Stimulated activated CD4-positive, alpha-beta T cell treated with anti-CD3 and anti-CD28 coated beads, Interleukin-12 subunit alpha, Interleukin-12 subunit beta, amount 100 ng/mL, for 24 hours (primary cell): Measurements from ENCODE around the gene WFDC11.
"Not testable (repeated sequence)": the region's sequence is repeated elsewhere in the genome, so short reads cannot be mapped to it uniquely, and the experiment has no call there.

Experiments
- DNase-seq, 2 experiments: peaks; one replicate each; pipeline ENCODE4 v3.0.0-alpha.2; 2020; ENCODE audit warnings: low read depth in 2 of 2

The WFDC11 gene

DNA sequence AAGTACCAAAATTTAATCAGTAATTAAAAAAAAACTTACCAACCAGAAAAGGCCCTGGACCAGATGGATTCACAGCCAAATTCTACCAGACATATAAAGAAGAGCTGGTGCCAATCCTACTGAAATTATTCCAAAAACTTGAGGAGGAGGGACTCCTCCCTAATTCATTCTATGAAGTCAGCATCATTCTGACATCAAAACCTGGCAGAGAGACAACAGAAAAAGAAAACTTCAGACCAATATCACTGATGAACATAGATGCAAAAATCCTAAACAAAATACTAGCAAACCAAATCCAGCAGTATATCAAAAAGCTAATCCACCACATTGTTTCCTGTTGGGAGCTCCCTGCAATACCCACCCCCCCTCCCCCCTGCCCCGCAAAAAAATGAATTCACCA lies at the start of gene WFDC11:
TSS of gene WFDC11 (minus strand) at position 101 of the 400 bp plus-strand sequence. CDS start 19,639 bp downstream, outside the sequence.
- DNase-seq = no peak

DNA sequence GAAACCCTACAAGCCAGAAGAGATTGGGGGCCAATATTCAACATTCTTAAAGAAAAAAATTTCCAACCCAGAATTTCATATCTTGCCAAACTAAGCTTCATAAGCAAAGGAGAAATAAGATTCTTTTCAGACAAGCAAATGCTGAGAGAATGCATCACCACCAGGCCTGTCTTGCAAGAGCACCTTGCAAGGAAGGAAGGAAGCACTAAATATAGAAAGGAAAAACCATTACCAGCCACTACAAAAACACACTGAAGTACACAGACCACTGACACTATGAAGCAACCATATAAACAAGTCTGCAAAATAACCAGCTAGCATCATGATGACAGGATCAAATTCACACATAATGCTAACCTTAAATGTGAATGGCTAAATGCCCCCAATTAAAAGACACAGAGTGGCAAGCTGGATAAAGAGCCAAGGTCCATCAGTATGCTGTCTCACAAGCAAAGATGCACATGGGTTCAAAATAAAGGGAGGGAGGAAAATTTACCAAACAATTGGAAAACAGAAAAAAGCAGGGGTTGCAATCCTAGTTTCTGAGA lies 46.2 kb upstream of the WFDC11 start:
- not testable (repeated sequence) for DNase-seq

DNA sequence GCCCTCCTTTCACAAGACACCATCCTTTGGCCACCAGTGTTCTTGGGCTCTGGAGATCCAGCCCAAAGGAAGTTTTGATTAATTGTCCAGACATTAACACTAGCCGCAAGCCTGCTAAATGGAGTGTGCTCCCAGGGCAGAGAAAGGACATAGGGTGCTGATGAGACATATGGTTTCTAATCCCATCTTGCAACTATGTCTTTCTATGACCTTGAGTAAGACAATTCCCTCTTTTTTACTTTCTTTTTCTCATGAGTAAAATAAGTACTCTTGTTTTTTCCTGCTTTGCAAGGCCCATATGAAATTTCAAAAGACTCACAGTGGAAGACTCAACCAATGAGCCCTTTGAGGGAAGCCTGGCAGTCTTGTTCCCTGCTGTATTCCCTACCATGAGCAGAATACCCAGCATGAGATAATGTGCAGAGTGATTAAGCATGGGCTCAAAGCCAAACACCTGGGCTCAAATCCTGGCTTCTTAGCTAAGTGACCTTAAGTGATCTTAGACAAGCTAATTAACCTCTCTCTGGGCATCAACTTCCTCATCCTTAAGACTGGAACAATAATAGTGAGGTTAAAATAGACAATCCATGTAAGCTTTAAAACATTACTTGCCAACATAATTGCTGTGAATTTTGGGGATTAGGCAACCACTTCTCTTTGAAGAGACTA lies 35.1 kb upstream of the WFDC11 start, which contains the start of gene WFDC10B:
TSS of gene WFDC10B (minus strand) at position 51 of the 669 bp plus-strand sequence. CDS start 19,027 bp downstream, outside the sequence.
- DNase-seq = no peak

DNA sequence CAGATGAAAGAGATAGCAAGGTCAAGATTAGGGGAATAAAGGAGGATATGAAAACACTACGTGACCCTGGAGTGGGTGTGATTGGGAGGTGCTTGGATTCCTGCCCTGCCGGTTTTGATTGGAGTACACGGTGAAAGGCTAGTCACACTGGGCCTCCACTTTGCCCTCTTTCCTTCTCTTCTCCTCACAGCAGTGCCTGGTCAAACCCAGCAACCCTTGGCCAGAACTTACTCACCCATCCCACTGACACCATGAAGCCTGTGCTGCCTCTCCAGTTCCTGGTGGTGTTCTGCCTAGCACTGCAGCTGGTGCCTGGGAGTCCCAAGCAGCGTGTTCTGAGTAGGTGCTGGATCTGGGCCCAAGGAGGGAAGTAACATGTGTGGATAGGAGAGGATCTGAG lies 31.8 kb upstream of the WFDC11 start, which contains the start of gene WFDC13:
TSS of gene WFDC13 (plus strand) at position 166 of the 400 bp plus-strand sequence. CDS start at position 252, 86 bp downstream.
- DNase-seq = no peak

DNA sequence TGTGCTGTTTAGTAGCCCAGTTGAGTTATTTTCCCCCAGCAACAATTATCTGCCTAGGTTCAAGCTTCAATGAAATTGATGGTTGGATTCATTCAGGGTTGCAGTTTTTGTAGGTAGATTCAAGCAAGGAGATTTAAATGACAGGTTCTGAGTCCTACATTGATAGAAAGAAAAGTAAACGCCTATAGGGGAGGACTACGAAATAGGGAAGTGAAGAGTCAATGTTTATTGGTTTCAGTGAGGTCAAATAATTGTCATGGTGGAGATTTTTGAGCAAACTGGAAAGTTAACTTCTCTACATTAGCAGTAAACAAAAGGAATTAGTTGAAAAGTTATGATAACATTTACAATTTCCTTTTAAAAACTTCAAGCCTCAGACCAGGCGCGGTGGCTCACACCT lies 31.1 kb upstream of the WFDC11 start:
- DNase-seq = no peak

DNA sequence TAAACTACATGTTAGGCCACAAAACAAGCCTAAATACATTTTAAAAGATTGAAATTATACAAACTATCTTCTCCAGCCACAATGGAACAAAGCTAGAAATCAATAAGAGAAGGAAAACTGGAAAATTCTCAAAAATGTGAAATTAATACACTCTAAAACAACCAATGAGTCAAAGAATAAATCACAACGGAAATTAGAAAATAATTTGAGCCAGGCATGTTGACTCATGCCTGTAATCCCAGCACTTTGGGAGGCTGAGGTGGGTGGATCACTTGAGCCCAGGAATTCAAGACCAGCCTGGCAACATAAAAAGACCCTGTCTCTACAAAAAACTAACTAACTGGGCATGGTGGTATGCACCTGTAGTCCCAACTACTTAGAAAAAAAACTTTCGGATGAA lies 25.5 kb upstream of the WFDC11 start:
- DNase-seq = no peak

DNA sequence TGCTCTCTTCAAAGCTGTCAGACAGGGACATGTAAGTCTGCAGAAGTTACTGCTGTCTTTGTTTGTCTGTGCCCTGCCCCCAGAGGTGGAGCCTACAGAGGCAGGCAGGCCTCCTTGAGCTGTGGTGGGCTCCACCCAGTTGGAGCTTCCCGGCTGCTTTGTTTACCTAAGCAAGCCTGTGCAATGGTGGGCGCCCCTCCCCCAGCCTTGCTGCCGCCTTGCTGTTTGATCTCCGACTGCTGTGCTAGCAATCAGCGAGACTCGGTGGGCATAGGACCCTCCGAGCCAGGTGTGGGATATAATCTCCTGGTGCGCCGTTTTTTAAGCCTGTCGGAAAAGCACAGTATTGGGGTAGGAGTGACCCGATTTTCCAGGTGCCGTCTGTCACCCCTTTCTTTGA lies 23.3 kb upstream of the WFDC11 start:
- not testable (repeated sequence) for DNase-seq

DNA sequence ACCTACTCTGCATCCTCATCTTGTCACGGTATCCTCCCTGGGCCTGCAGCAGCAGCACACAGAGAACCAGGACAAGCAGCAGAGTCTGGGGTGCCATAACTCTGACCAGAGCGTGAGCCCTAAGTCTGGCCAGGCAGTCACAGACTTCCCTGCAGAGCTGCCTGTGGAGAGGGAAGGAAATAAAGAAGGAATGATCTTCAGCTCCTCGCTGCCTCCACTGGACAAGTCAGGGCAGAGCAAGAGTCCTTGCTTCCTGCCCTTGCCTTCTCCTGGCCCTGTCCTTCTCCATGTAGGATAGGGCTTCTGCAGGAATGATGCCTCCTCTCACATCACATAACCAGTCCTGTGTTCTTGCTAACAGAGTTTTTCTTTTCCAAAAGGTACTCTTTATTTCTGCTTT lies 15.9 kb upstream of the WFDC11 start:
- DNase-seq = no peak

DNA sequence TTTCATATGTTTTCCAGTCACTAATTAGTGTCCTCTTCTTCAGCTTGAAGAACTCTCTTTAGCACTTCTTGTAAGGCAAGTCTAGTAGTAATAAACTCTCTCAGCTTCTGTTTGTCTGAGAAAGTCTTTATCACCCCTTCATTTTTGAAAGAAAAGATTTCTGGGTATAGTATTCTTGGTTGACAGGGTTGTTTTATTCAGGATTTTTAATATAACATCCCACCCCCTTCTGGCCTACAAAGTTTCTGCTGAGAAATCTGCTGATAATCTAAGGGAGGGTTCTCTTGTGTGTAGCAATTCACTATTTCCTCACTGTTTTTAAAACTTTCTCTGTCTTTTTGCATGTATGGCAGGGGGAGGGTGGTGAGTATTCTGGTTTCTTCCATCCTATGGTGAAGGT lies 9.6 kb upstream of the WFDC11 start:
- no peak for DNase-seq

DNA sequence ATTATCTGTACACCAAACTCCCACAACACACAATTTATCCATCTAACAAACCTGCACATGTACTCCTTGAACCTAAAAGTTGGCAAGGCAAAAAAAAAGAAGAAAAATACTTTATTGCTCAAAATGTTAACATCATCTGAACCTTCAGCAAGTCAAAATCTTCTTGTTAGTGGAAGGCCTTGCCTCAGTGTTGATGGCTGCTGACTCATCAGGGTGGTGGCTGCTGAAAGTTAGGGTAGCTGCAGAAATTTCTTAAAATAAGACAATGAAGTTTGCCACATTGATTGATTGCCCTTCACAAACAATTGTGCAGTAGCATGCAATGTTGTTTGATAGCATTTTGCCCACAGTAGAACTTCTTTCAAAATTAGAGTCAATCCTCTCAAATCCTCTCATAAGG lies 2.7 kb upstream of the WFDC11 start:
- no peak for DNase-seq

DNA sequence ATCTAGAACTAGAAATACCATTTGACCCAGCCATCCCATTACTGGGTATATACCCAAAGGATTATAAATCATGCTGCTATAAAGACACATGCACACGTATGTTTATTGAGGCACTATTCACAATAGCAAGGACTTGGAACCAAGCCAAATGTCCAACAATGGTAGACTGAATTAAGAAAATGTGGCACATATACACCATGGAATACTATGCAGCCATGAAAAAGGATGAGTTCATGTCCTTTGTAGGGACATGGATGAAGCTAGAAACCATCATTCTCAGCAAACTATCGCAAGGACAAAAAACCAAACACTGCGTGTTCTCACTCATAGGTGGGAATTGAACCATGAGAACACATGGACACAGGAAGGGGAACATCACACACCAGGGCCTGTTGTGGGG lies 13.0 kb downstream of the WFDC11 start:
- not testable (repeated sequence) for DNase-seq

DNA sequence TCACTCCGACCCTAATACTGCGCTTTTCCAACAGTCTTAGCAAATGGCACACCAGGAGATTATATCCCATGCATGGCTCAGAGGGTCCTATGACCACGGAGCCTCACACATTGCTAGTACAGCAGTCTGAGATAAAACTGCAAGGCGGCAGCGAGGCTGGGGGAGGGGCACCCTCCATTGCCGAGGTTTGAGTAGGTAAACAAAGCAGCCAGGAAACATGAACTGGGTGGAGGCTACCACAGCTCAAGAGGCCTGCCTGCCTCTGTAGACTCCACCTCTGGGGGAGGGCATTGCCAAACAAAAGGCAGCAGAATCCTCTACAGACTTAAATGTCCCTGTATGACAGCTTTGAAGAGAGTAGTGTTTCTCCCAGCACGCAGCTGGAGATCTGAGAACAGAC lies 18.3 kb downstream of the WFDC11 start:
- not testable (repeated sequence) for DNase-seq

DNA sequence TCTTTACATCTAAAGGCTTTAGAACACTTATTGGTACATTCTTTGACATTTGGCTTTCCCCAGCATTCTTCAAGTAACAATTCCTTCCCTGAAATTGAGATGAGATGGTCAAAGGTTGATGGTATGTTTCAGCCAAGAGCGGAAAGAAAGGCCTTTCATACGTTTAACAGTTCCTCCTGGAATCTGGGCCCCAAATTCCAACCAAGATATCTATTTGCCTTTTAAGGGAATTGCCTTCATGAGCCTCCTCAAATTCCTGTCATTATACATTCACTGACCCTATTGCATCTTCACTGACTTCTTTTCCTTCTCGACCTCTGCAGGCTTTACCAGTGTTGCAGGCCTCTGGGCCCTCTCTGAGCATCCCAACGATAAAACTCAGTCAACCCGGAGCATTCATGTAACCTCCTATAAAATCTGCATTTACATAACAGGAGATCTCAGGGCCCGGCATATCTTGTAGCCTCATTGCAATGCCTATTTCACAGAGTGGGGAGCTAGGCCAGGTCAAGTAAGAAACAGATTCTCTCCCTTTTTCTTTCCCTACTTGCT lies 20.7 kb downstream of the WFDC11 start:
- no peak for DNase-seq

DNA sequence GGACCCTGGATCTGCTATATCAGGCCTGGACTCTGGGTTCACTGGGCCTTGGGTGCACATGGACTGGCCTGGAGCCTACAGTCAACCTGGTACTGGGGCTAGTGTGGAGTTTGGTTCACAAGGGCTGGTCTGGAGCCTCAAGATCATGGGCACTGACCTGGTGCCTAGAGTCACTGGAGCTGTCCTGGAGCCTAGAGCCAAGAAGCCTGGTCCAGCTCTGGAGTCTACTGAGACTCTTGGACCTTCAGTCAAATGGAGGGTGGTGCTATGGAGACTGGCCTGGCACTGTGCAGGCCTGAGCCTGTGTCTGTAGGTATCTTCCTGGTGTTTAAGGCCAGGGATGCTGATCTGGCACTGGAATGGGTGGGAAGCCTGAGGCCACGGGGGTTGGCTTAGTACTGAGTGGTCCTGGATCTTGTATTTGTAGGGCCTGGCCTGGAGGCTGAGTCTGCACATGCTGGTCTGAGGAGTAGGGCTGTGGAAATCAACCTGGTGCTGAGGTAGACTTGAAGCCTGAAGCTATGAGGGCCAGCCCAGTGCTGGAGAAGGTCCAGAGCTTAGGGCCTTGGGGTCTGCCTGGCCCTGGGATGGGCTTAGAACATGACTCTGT lies 22.5 kb downstream of the WFDC11 start:
- no peak for DNase-seq

DNA sequence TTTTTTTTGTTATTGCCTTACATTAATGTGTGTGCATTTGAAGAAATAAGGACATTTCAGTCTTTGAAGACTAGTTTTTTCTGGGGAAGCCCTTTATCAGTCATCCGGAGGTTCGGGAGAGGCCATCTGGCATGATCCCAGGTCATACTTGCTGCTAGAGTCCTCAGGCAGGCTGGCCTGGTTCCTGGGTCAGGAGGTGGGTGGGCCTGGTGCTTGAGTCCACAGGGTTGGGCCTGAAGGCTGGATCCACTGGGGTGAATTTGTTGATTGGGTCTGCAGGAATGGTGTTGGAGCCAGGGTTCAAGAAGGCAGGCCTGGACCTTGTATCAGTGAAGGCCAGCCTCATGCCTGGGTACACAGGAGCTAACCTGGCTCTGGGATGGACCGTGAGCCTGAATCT lies 23.2 kb downstream of the WFDC11 start:
- DNase-seq = no peak

DNA sequence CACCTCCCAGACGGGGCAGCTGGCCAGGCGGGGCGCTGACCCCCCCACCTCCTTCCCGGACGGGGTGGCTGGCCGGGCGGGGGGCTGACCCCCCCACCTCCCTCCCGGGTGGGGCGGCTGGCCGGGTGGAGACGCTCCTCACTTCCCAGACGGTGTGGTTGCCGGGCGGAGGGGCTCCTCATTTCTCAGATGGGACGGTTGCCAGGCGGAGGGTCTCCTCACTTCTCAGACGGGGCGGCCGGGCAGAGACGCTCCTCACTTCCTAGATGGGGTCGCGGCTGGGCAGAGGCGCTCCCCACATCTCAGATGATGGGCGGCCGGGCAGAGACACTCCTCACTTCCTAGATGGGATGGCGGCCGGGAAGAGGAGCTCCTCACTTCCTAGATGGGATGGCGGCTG lies 24.2 kb downstream of the WFDC11 start:
- DNase-seq = not testable (repeated sequence)

DNA sequence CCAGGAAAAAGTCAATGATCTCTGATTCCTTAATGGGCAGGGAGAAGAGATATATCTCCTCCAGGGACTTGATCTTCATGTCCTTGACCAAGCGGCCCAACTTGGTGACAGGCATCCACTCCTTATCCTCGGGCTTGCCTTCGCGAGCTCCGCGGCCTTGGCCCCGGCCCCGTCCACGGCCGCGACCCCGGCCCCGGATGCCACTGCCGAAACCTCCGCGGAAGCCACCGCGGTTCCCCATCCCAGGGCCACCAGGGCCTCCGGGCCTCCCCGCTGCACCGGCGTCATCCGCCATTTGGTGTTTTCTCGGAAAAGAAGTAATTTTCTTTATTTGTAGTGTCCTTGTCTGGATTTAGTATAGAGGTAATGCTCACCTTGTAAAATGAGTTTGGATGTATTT lies 29.0 kb downstream of the WFDC11 start:
- DNase-seq = not testable (repeated sequence)

DNA sequence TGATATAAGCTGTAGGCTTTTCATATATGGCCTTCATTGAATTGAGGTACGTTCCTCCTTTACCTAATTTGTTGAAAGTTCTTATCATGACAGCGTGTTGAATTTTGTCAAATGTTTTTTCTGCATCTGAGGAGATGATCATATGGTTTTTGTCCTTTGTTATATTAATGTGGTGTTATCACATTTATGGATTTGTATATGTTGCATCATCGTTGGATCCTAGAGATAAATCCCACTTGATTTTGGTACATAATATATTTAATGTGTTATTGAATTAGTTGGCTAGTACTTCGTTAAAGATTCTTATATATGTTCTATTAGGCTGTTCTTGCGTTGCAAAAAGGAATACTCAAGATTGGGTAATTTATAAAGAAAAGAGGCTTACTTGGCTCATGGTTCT lies 30.4 kb downstream of the WFDC11 start:
- no peak for DNase-seq

DNA sequence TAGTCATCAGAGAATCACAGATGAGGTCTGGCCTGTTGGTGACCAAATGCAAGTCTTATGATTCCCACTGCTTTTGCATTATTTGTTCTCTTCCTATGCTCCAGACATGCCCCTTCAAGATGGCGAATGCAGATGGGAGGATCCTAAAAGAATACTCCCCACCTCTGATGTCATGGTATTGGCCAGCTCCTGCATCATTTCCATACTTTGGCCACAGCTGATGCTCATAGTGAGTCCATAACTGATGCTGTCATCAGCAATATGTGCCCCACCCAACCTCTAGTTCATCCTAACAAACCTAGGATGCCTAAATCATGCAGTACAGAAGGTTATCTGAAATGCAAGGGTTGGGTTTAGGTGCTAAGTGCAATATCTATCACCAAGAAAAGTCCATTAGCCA lies 33.5 kb downstream of the WFDC11 start:
- DNase-seq = no peak

DNA sequence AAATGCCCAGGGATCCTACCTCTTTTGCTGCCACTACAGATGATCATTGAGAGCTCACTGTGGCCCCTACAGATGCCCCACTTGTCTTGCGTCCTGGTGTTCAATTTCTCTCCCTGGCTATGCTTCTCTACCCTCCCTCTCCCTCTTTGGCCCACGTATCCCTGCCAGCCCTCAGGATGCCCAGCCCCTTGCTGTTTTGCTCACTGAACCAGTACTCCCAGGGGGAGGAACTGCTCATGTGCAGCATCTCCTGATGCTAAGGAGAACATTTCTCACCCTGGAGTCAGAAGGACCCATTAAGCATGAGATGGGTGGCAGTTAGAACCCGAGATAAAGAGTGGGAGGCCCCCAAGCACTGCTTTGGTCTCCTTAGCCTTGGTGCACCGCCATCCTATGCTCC lies 38.9 kb downstream of the WFDC11 start, which contains the start of gene WFDC9:
TSS of gene WFDC9 (minus strand) at position 101 of the 400 bp plus-strand sequence. CDS start 21,103 bp downstream, outside the sequence.
- no peak for DNase-seq

DNA sequence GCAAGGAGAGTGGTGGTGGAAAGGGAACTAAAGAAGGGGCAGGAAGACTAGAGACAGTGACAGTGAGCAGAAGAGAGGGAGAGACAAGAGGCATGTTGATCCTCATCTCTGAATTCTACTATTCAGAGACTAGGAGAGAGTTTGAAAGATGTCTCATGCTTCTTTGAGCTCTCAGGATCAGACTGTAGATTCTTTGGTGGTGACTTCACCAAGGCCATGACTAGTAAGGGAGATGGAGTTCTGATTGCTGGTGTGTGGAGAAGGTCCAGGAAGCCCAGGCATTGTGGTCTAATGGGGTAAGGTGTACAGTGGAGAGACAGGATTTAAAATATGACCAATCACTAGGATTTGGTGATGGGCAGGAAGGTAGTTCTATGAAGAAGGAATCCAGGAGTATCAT lies 39.7 kb downstream of the WFDC11 start:
- no peak for DNase-seq

DNA sequence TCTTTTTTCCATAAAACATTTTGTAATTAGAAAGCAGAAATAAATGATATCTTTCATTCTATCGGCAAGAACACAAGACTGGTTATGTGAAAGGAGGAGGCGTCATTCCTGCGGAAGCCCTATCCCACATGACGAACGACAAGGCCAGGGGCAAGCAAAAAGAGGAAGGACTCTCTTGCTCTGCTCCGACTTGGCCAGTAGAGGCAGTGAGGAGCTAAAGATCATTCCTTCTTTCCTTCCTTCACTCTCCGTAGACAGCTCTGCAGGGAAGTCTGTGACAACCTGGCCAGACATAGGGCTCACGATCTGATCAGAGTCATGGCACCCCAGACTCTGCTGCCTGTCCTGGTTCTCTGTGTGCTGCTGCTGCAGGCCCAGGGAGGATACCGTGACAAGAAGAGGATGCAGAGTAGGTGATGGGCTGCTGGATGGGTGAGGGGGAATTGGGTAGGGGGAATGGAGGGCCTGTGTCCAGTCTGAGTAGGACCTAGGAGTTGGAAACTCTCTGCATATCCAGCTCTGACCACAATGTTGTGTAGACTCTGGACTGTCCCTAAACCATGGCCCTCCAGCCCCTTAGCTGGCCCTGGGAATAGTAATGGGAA lies 40.4 kb downstream of the WFDC11 start, which contains the start of gene WFDC10A:
TSS of gene WFDC10A (plus strand) at position 244 of the 605 bp plus-strand sequence. CDS start at position 319, 75 bp downstream.
- peak in 1 of 2 experiments; percentile 10 for DNase-seq
